UCSD-AML1 (cell line): ENCODE data around the gene ROMO1.

Source experiments
- DNase-seq: peaks from one replicate; lab custom pipeline; 2025; ENCODE audit not compliant: unreplicated experiment; lab: John Stamatoyannopoulos, UW

ROMO1 gene

GRCh38 chr20:35699127-35699956, at the start of gene ROMO1, which contains the start of gene NFS1:
TSS of gene ROMO1 (plus strand) at chr20:35699405. CDS start at chr20:35699633, 228 bp downstream.
TSS of gene NFS1 (minus strand) at chr20:35699352. CDS start at chr20:35699288, 64 bp downstream.
- DNase-seq: peak; percentile 89

- no peak for DNase-seq
These were observed 48.6 kb upstream of the ROMO1 start for GRCh38 chr20:35650632-35651031.

- no peak for DNase-seq
These were observed 47.2 kb upstream of the ROMO1 start for GRCh38 chr20:35651958-35652357.

- no peak for DNase-seq
These were observed 46.4 kb upstream of the ROMO1 start for GRCh38 chr20:35652641-35653429.

GRCh38 chr20:35653430-35653734, 45.8 kb upstream of the ROMO1 start:
- DNase-seq: no peak

GRCh38 chr20:35653893-35654292, 45.3 kb upstream of the ROMO1 start:
- DNase-seq: no peak

- no peak for DNase-seq
These were observed 44.8 kb upstream of the ROMO1 start for GRCh38 chr20:35654415-35654814.

- DNase-seq: no peak
These were observed 41.9 kb upstream of the ROMO1 start for GRCh38 chr20:35657271-35657670.

- DNase-seq: no peak
These were observed 38.9 kb upstream of the ROMO1 start for GRCh38 chr20:35660122-35660937.

- no peak for DNase-seq
These were observed 38.2 kb upstream of the ROMO1 start for GRCh38 chr20:35661053-35661452.

- DNase-seq: no peak
These were observed 37.3 kb upstream of the ROMO1 start for GRCh38 chr20:35661908-35662307.

GRCh38 chr20:35662551-35662950, 36.7 kb upstream of the ROMO1 start:
- no peak for DNase-seq

GRCh38 chr20:35663516-35664465, 35.4 kb upstream of the ROMO1 start:
- DNase-seq: peak; percentile 39

- DNase-seq: peak; percentile 93
These were observed 34.6 kb upstream of the ROMO1 start, which contains the start of the genes CPNE1 and RBM12 for GRCh38 chr20:35664466-35665206. TSS of gene CPNE1 (minus strand) at chr20:35664900. CDS start at chr20:35632923, 31,977 bp downstream. TSS of gene RBM12 (minus strand) at chr20:35664900. CDS start at chr20:35655322, 9,578 bp downstream.

- no peak for DNase-seq
These were observed 33.3 kb upstream of the ROMO1 start for GRCh38 chr20:35665949-35666288.

GRCh38 chr20:35669221-35669620, 30.0 kb upstream of the ROMO1 start:
- no peak for DNase-seq

- no peak for DNase-seq
These were observed 29.5 kb upstream of the ROMO1 start for GRCh38 chr20:35669681-35670080.

- no peak for DNase-seq
These were observed 25.3 kb upstream of the ROMO1 start for GRCh38 chr20:35673884-35674283.

GRCh38 chr20:35674921-35675320, 24.3 kb upstream of the ROMO1 start:
- no peak for DNase-seq
